Stimulated activated CD8-positive, alpha-beta memory T cell treated with anti-CD3 and anti-CD28 coated beads, Interleukin-15, amount 100 ng/mL, for 4 hours (primary cell): ENCODE measurements around the gene CDNF.
A peak's percentile ranks its signal among the peaks of the same experiment; 100 is the strongest.
"Not testable (repeated sequence)": the region's sequence is repeated elsewhere in the genome, so short reads cannot be mapped to it uniquely, and the experiment has no call there.

Experiments
- DNase-seq, 2 donors: peaks; one replicate each; pipeline ENCODE4 v3.0.0-alpha.2; 2020; ENCODE audit warnings: low read depth in 2 of 2

Gene CDNF

DNA sequence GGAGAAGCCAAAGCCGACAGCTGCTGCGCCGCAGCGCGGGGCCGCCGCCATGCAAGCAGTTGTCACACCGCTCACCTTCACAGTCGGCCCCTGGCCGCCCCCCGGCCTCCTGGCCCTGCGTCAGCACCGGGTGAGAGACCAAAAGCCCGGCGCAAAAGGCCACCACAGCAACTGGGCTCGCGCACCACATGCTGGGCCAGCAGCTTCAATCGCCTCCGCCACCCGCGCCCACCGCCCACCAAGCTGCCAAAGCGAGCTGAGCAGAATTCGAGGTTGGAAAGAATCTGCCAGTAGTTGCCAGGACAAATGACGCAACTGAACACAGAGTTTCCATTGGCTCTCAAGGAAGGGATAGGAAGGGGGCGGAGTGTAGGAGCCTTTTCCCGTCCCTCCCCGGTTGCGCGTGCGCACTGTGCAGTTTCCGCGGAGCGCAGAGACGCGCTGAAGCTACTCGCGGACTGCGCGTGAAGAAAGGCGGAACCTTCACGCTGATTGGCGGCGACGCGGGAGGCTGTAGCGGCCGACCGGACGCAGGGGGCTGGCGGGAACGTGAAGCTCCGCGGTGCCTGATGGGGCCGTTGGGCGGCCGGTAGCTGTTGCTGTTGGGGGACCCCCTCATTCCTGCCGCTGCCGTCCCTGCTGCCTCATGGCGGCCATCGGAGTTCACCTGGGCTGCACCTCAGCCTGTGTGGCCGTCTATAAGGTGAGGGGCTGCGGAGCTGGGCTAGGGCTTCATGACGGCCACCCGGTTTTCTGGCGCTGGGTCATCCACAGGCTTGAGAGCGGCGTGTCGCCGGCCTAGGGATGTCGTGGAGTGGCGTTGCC lies at the start of gene CDNF, which contains the start of the genes HSPA14 and MSANTD7:
Gene CDNF, minus strand, starts transcription at position 281 of the 825 bp plus-strand sequence. Its CDS starts 91 bp downstream, at position 190.
Gene HSPA14, plus strand, starts transcription at position 550 of the 825 bp plus-strand sequence. Its CDS starts 97 bp downstream, at position 647.
Gene MSANTD7, plus strand, starts transcription at position 550 of the 825 bp plus-strand sequence. CDS start 3,979 bp downstream, outside the sequence.
- DNase-seq: peak; percentile 98

DNA sequence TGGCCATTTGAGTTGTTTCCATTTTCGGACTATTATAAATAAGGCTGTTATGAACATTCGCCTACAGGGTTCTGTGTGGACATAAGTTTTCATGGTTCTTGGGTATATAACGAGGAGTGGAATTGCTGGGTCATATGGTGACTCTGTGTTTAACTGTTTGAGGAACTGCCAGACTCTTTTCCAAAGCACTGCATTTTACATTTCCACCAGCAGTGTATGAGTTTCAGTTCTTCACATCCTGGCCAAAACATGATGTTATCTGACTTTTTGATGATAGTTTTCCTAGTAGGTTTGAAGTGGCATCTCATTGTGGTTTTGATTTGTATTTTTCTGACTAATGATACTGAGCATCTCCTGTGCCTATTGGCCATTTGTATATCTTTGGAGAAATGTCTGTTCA lies 46.2 kb upstream of the CDNF start:
- no peak for DNase-seq

DNA sequence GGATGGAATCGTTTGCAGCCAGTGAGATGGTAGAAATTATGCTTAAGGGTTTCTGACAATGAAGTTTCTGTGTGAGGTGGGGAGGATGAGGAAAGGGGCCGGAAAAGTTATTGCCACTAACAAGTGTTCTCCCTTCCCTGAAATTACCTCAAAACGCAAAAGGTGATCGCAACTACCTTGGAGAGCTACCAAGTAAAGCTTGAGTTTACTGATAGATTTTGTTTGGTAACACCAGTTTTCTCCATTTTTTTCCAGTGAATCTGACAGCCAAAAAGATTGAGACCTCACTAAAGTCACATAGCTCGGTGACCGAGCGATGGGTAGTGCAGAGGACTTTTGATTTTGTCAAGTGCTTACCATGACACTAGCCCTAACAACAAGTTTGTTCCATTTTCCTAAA lies 42.4 kb upstream of the CDNF start:
- DNase-seq: no peak

DNA sequence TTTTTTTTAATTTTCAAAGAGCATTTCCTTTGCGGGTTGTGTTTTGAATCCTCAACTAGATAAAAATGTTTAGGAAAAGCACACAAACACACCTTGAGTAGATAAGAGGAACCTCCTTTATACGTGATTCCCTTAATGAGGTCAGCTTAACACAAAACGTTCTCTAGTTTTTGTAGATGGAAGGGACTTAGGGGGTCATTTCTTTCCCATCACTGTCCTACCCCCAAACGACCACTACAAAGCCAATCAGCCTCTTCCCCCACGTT lies 42.0 kb upstream of the CDNF start:
- DNase-seq: no peak

DNA sequence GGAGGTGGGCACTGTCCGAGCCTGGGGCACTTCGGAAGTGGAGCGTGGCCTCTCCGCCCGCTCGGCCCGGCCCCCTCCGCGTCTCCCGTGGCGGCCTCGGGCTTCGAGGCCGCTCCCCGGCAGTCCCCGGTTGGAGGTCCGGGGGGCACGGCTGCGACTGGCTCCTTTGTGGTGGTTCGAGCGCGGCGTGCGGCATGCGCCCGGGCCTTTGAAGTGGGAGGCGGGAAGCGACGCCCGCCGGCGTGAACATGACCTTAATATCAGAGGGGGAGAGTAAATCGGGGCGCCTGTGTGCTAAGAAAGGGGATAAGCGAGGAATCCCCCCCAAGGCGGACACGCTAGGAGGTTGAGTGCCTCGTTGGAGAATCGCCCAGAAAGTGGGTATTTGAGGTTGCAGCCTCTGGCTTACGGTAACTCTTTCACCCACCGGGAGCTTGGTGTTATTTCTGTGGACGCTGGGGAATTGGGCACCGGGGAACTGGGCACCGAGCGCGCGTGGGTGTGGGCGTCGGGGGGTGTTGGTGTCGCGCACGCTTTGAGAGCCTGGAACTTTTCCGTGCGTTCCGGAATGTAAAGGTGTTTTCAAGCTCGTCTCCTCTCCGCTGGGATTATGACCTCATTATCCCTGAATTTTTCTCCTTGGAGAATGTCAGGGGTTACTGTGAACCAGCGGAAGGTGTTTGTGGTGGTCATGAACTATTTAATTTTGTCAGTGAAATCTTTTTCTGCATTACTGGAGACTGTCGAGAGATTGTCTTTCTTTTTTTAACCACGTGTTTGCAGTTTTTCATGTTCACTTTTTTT lies 41.5 kb upstream of the CDNF start:
- DNase-seq: peak; percentile 10 to 12

DNA sequence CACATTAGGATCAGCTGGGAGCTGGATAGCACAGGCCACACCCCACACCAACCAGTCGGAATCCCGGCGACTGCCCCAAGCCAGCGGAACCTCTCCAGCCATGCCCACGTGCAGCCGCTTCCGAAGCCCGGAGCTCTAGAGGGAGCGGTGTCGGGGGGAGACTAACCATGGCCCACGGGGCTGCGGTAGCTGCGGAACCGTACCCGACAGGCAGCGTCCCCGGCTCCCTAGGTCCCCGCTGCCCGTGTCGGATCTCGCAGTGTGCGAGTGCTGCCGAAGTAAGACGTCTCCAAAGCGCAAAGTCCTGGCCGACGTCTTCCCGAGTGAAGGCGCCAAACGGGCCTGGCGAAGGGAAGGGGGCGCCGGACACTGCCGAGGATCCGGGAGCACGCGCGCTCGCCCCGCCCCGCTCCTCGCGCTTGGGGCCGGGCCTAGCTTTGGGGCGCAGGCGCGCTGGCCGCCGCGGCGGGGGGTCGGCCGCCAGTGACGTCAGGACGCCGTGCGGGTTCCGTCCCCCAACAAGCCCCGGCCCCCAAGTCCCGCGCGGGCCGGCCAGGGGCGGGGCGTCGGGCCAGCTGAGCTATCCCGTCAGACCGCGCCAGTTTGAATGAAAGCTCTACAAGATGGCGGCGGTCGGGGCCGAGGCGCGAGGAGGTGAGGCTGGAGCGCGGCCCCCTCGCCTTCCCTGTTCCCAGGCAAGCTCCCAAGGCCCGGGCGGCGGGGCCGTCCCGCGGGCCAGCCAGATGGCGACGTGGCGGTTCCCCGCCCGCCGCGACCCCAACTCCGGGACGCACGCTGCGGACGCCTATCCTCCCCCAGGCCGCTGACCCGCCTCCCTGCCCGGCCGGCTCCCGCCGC lies 40.7 kb upstream of the CDNF start, which contains the start of gene SUV39H2:
Gene SUV39H2, plus strand, starts transcription at position 601 of the 858 bp plus-strand sequence. Its CDS starts 23 bp downstream, at position 624.
- peak; percentile 84 to 90 for DNase-seq

DNA sequence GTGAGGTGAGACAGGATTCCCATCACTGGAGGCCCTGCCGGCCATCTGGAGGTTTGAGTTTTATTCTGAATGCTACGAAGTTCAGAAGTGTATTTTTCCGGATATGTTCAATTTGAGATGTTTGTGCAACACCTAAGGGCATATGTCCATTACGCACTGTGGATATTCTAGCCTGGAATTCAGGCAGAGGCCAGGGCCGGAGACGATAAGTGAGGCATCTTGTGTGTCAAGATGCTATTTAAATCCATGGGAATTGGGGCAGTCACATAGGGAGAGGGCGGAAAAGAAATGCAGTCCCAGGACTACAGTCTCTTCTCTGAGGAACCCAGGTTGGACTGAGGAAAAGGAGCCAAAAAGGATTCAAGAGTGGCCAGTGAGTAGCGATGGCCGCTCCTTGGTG lies 38.9 kb upstream of the CDNF start:
- no peak for DNase-seq

DNA sequence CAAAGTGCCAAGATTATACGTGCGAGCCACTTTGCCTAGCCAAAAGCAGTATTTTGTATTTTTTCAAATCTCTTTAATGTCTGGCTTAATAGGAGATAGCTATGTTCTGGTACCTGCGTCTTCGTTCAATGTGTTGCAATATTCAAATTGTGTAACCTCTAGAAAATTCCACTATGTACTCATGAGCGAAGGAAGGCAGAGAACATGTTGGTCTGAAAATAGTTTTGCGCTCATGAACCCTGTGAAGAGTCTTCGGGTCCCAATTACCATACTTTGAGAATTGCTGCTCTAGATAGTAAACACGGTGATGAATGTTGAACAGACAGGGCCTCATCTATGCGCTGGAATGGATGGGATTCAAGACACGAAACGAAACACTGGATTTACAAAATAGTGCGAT lies 38.1 kb upstream of the CDNF start:
- no peak for DNase-seq

DNA sequence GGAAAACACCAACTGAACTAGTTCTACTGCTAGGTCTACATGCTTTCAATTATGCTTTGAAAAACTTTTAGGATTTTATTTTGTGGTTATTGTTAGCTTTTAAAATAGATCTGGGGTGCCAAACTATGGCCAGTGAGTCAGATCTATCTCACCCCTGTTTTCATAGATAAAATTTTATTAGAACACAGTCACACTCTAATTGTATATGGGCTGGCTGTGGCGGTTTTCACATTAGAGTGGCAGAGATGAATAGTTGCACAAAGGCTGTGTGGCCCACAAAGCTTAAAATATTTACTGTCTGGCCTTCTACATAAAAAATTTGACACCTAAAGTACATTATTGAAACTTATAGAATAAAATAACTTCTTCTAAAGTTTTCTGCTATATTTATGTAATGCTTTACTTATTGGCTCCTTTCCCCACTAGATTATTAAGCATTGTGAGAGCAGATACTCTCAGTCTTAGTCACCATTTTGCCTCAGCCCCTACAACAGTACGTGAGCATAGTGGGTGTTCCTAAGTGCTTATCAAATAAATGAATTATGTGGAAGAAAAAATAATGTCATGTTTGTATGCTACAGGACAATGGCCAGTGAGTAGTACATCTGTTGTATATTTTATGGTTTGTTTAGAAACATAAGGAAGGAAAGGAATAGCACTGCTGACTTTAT lies 35.4 kb upstream of the CDNF start:
- DNase-seq: no peak

DNA sequence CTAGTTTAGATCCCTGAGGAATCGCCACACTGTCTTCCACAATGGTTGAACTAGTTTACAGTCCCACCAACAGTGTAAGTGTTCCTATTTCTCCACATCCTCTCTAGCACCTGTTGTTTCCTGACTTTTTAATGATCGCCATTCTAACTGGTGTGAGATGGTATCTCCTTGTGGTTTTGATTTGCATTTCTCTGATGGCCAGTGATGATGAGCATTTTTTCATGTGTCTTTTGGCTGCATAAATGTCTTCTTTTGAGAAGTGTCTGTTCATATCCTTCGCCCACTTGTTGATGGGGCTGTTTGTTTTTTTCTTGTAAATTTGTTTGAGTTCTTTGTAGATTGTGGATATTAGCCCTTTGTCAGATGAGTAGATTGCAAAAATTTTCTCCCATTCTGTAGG lies 27.0 kb upstream of the CDNF start:
- not testable (repeated sequence) for DNase-seq

DNA sequence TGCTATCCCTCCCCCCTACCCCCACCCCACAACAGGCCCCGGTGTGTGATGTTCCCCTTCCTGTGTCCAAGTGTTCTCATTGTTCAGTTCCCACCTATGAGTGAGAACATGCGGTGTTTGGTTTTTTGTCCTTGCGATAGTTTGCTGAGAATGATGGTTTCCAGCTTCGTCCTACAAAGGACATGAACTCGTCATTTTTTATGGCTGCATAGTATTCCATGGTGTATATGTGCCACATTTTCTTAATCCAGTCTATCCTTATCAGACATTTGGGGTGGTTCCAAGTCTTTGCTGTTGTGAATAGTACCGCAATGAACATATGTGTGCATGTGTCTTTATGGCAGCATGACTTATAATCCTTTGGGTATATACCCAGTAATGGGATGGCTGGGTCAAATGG lies 26.6 kb upstream of the CDNF start:
- not testable (repeated sequence) for DNase-seq

DNA sequence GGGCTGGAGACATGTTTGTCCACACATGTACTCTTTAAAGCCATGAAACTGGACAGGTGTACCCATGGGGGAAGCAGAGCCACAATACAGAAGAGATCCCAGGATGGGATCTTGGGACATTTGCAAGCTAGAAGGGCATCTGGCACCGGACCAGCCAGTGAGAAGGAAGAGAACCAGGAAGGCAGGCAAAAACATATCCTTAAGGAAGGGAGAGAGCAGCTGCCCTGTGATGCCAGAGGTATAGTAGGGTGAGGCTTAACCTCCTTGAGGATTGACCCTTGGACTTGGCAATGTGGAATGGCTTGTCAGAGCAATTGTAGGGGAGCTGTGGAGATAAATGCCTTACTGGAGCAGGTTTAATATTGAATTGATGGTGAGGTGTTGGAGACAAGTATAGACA lies 23.0 kb upstream of the CDNF start:
- no peak for DNase-seq

DNA sequence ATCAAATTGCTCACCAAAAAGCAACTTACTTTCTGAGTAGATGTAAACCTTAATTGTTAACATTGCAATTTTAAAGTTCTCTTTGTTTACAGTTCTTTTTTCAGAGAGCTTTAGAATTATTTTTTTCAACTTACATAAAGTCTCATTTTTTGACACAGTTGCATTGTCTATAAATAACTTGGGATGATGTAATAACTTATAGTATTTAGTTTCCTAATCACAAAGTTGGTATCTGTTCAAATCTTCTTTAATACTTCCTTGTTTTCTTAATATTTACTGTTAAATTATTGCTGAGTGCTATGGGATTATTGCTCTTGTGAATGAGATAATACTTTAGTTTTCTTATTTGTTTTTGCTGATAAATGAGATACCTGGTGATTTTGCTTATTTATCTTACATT lies 21.9 kb upstream of the CDNF start:
- no peak for DNase-seq

DNA sequence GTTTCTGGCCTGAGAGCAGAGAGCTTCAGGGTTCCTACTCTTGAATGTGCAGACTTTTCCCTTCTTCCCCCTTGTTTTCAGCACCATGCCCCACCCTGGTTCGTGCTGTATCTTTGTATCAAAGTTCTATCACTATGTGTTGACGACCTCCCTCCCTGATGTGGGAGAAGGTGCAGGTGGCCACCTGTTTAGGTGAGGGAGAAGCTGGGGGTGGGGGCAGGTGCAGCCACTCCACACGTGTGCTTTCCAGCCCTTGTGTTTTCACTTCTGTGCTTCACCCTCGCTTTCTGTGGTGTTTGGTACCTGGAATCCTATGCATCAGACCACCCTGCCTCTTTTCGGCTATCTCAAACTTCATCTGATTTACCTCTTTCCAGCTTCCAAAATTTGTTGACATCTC lies 21.2 kb upstream of the CDNF start:
- DNase-seq: no peak

DNA sequence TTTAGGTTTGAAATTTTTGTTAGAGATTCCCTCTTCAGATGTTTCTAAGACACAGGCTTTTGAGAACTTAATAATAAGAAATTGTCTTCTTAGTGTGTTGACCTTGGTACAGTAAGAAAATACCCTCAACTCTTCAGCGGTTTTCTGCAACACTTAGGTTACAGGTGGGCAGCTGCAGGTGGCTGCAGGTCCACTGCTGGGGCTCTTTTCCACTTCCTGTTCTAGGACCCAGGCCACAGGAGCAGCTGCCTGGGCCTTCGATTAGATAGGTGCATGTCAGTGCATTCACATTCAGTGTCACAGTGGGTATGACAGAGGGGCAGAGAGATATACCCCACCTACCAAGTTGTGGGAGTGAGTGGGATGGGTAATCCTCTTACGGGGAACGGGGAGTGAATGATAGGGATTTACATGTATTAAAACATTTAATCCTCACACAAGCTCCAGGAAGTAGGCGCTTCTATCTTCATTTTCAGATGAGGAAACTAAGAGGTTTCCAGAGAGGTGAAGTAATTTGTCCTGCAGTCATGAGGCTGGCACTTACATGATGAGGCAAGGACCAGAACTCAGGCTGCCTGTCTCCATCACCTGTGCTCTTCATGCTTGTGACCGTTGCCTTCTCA lies 20.6 kb upstream of the CDNF start:
- no peak for DNase-seq

DNA sequence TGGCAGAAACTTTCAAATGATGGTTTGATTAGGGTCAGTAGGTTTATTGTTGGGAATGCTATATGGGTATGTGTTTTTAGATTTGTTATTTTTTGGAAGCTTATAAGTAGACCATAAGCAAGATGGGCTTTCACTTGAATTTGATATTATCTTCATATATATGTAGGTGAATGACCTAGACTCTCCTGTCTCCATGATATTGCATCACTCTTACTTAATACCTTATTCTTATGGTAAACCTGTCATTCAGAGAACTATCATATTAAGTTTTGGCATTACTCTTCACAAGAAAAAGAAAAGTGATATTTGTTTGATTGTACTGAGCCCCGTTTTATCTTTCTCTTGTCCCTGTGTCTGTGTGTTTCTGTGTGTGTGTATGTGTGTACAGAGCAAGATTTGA lies 17.6 kb upstream of the CDNF start:
- no peak for DNase-seq

DNA sequence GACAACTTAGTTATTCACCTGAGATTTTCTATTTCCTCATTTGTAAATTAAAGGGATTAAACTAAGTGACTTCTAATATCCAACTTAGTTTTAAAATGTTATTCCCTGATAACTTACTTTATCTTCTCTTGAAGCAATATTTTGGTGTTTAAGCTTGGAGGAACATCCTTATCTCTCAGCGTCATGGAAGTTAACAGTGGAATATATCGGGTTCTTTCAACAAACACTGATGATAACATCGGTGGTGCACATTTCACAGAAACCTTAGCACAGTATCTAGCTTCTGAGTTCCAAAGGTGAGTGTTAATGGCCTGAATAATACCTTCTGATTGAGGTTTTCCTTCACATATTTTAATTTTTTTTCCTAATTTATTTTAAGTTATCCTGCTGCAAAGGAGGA lies 14.4 kb upstream of the CDNF start:
- no peak for DNase-seq

DNA sequence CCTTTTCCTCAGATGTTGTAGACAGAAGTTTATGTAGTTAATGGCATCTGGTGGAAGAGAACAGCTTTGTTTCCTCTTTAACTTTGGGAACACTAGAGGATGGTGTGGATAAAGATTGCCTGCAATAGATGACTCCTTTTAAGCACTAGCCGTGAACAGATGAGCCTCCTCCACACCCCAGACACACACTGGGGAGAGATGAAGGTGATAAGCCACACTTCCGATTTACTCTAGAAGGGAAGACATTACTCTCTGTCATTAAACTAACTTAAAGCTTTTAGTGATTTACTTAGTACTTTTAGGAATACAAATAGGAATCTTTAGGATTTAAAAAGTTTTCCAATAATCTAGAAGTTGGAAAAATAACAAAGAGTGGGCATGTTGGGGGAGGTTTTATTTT lies 7.1 kb upstream of the CDNF start:
- no peak for DNase-seq

DNA sequence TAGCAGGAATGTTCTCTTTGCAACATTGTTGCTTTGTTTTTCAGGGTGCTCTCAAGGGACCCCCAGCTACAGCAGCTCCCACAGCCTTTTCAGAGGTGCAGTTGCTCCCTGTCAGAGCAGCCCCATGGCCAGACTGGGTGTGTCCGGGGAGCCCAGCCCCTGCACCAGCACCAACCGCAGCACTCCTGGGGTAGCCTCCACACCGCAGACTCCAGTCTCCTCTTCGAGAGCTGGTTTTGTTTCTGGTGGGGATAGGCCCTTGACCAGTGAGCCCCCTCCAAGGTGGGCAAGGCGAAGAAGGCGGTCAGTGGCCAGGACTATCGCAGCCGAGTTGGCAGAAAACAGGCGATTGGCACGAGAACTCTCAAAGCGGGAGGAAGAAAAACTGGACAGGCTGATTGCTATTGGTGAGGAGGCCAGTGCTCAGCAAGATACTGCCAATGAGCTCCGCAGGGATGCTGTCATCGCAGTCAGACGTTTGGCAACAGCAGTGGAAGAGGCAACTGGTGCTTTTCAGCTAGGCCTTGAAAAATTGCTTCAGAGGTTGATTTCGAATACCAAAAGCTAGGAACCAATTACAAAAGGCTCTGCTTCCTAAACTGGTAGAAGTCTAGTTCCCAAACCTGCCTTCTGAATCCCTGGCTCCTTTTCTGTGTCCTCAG lies 5.6 kb upstream of the CDNF start:
- no peak for DNase-seq

DNA sequence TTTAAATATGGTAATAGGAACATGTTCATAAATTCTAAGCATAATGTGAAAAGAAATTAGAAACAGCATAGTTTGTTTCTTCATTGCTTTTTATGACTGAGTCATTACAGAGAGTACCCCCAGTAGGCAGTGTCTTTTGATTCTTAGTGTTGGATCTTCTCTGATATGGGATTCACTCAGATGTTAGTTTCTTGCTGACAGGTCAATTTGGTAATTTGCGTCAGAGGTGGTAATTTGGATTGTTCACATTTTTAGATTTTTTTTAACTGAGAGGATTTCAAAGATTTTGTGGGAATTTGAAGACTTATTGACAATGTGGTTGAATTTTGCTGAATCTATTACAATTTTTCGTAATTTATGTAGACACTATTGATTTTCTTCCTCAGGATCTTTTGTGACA lies 2.3 kb upstream of the CDNF start:
- no peak for DNase-seq
